COLO668 (cell line): ENCODE results near the gene TIGAR.

Experiments
- DNase-seq: peaks from one replicate; lab custom pipeline; 2025; ENCODE audit not compliant: unreplicated experiment; lab: John Stamatoyannopoulos, UW

TIGAR gene, protein sequence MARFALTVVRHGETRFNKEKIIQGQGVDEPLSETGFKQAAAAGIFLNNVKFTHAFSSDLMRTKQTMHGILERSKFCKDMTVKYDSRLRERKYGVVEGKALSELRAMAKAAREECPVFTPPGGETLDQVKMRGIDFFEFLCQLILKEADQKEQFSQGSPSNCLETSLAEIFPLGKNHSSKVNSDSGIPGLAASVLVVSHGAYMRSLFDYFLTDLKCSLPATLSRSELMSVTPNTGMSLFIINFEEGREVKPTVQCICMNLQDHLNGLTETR

GRCh38 chr12:4320853-4321701 is at the start of gene TIGAR:
TSS of gene TIGAR (plus strand) at chr12:4321213. CDS start at chr12:4321272, 59 bp downstream.
- DNase-seq = peak; percentile 96

GRCh38 chr12:4271717-4272423 is 49.1 kb upstream of the TIGAR start:
- DNase-seq = no peak

- no peak for DNase-seq
These were observed 48.4 kb upstream of the TIGAR start for GRCh38 chr12:4272424-4273272.

- no peak for DNase-seq
These were observed 47.8 kb upstream of the TIGAR start for GRCh38 chr12:4273273-4273651.

- DNase-seq = no peak
These were observed 47.2 kb upstream of the TIGAR start, which contains the start of gene CCND2 for GRCh38 chr12:4273652-4274395. TSS of gene CCND2 (plus strand) at chr12:4273762. CDS start at chr12:4274041, 279 bp downstream.

GRCh38 chr12:4274396-4275015 is 46.5 kb upstream of the TIGAR start:
- no peak for DNase-seq

DNA sequence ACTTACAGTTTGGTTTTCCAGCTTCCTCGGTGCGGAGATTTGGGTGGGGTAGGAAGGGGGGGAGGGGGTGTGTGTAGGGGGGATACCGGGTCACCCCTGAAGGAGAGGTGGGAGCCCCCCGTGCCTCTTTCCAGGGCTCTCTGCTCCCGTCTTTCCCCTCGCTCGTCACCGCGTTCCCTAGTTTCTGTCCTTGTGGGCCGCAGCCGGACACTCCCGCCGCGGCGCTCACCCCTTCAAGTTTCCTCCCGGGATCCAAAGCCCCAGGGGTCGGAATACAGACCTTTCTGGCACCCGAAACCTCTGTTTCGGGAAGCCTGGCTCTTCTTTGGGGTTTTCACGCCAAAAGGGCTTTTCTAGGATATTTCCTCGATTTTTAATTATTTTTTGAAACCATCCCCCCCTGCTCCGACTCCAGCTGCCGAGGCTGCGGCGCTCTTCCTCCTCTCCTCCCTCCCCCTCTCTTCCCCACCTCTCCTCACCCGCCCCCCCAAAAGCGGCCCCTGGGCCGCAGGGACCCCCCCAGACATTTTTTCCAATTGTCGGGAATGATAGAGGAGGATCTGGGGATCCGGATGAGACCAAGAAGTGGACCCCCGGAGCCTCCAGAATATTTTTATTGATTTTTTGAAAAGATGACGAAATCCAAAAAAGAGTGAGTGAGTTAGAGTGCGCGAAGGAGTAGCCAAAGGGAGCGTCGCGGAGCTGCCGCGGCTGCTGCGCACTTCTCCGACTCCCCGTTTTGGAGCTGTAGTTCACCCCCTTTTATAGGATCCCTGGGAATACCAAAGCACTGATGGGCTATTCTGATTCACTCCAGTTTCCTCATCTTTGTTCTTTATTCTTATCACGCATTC is 45.8 kb upstream of the TIGAR start:
- no peak for DNase-seq

GRCh38 chr12:4275870-4276301 is 45.1 kb upstream of the TIGAR start:
- DNase-seq = no peak

DNA sequence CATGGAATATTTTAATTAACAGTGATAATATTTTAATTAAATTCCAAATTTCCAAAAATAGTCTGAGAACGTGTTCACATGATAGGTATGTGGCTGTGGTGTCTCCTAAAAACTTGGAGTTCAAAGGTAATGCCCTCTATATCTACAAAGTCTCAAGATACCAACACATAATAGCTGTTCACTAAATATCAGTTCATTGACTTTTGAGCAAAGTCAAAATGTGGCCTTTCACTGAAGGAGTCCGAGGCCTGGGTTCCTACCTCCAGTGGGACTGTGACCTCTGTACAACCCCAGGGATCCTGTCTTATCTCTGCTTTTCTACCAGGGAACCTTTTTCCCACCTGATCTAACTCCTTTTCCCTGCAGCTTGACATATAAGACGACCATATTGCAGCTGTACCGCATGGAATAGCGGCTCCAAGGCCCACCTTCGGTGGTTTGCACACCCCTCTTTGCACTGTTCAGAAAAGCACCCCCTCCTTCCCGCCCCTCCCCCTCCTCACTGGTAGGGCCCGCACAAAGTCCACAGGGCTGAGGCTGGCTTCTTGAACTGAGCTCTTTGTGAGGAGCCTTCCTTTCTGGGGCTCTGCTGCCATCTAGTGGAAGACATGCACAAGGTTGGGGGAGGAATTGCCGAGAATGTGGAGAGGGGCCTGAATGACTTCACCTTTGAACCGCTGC is 44.3 kb upstream of the TIGAR start:
- peak; percentile 54 for DNase-seq

- no peak for DNase-seq
These were observed 43.8 kb upstream of the TIGAR start for GRCh38 chr12:4277205-4277543.

DNA sequence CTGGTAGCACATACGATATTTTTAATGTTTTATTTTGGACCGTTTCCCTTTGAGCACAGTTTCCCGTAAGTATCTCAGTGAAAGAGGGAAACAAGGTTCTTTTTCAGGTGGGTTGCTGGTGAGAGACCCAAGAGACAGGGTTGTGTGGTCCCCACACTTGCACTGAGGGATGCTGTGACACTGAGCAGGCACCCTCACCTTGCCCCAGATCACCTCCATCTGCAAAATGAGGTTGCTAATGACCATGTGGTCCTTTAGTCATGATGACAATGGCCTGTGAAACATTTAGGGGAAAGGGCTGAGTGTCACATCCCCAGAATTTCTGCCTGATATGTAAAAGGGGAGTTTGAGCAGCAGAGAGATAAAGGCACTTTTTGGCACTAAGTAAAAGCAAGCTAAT is 43.2 kb upstream of the TIGAR start:
- DNase-seq = no peak

GRCh38 chr12:4278329-4279197 is 42.5 kb upstream of the TIGAR start:
- DNase-seq = no peak

DNA sequence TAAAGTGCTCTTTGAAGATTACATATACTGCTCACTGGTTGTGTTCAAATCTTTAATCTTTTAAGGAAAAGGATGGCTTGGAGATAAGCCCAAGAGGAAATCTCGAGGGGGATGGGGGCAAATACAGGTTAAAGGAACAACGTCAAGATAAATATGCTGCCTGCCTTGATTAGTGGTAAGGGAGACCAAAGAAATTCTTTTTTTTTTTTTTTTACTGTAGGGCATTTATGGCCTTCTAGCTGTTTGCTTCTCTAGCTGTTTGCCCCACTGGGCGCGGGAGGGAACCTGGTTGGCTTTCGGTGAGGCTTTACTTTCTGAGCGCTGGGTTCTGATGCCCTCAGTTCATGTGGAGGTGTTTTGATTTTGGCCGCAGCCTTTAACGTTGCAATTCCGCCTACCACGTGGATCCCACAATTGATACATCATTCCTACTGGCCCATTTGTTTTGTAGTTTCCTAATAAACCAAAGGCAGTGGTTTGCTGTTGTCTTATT is 41.8 kb upstream of the TIGAR start:
- no peak for DNase-seq

DNA sequence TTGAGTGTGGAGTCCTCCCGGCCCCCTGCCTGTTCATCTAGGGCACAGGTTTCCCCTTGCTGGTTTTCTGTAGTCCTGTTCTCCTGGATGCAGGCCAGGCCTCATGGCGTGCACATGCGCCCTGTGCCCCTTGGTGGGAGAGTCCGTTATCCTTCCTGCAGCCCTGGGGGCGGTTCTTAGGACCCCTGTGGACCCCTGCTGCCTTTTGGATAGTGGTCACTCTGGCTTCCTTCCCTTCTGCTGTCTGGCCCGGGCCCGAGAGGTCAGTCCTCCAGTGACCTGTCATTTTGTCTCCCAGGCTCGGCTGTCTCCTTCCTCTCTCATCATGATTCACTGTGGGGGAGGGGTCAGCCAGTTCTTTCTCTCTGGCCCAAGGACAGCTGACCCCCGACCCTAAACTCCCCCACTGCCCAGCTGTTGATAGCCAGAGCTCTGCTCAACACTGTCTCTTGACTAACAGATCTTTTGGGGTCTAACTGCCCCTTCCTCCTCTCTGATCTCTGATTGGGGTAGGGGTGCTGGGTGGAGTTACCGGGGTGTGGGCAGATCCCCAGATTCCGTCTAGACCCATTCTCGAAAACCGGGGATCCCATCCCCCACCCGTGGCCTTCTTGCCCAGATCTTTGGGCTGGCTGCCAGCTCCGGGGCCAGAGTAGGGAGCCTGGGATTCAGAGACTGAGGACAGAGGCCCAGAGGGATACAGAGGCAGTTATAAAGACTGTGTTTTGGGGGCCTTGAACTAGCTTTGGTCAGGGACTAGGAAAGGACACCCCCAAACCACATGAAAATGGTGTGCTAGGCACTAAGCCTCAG is 40.5 kb upstream of the TIGAR start:
- no peak for DNase-seq

- DNase-seq = no peak
These were observed 39.8 kb upstream of the TIGAR start for GRCh38 chr12:4281173-4281654.
